Activated T-helper 17 cell treated with anti-CD3 and anti-CD28 coated beads, Interleukin-2, amount 50 U/mL, for 72 hours (primary cell): Measurements from ENCODE around the gene EVA1C. TPM values are rescaled to one million over a fixed set of nuclear protein-coding genes. Genes with fewer than 3 reads are reported as not detected.
"Not testable (repeated sequence)": the region's sequence is repeated elsewhere in the genome, so short reads cannot be mapped to it uniquely, and the experiment has no call there.

Source experiments
- ATAC-seq: fragments of 150-1000 bp; cut with Tn5 transposase; replicated peaks from 2 replicates; pipeline ENCODE4 v1.10.0; 2021; ENCODE audit warnings: mild to moderate bottlenecking, moderate library complexity
- H3K27ac Mint-ChIP-seq: one replicate; pipeline ENCODE4 v1.8.0; 2022; ENCODE audit warnings: mixed read lengths
- H3K27me3 Mint-ChIP-seq: one replicate; pipeline ENCODE4 v1.8.0; 2022; ENCODE audit warnings: mixed read lengths
- H3K36me3 Mint-ChIP-seq: one replicate; pipeline ENCODE4 v1.8.0; 2022; ENCODE audit warnings: low read depth, mild to moderate bottlenecking, mixed read lengths
- H3K4me1 Mint-ChIP-seq: one replicate; pipeline ENCODE4 v1.8.0; 2022; ENCODE audit warnings: mixed read lengths
- H3K4me3 Mint-ChIP-seq: one replicate; pipeline ENCODE4 v1.8.0; 2022; ENCODE audit warnings: mild to moderate bottlenecking, mixed read lengths
- H3K9me3 Mint-ChIP-seq: one replicate; pipeline ENCODE4 v1.8.0; 2022; ENCODE audit warnings: mixed read lengths
- total RNA-seq, 2 donors: library from RNA; stranded (reverse); gene quantifications; one replicate each; pipeline ENCODE4 v1.2.3, GENCODE V29; 2022

EVA1C gene
- total RNA-seq, 2 donors from 2014 or later = 10.0 to 13.1 TPM

GRCh38 chr21:32544697-32545096 is 132.2 kb downstream of the EVA1C start:
- peaks cover 10% of the 10 kb centered on the region for H3K4me1 Mint-ChIP-seq
- no peak overlapping the region for H3K4me3 Mint-ChIP-seq
- no peak for ATAC-seq
- no peak overlapping the region for H3K27ac Mint-ChIP-seq
- H3K36me3 Mint-ChIP-seq = no peaks in the 10 kb centered on the region
- H3K27me3 Mint-ChIP-seq = no peaks in the 10 kb centered on the region
- no peaks in the 10 kb centered on the region for H3K9me3 Mint-ChIP-seq

DNA sequence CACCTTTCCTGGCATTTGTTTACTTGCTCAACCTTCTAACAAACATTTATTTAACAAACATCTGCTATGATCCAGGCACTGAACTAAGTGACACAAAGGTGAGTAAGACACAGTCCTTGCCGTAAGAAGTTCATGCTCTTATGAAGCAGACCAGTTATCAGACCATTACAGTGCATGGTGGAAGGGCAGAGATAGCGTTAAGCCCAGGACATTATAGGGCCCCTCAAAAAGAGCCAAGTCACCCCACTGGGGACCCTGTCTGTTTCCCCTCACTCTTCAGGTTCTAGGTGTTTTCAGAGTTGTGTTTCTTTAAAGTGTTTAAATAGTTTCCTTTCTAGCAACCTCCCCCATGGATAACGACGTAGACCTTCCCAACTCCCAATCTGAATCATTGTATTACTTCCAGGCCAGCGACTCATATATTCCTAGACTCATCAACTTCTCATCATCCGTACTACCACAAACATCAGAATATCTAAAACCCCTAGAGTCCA is 133.5 kb downstream of the EVA1C start:
- ATAC-seq = peak; percentile 35
- Mint-ChIP-seq H3K36me3 (no peaks in the 10 kb centered on the region), H3K27ac (peak overlapping the region; percentile 9)

DNA sequence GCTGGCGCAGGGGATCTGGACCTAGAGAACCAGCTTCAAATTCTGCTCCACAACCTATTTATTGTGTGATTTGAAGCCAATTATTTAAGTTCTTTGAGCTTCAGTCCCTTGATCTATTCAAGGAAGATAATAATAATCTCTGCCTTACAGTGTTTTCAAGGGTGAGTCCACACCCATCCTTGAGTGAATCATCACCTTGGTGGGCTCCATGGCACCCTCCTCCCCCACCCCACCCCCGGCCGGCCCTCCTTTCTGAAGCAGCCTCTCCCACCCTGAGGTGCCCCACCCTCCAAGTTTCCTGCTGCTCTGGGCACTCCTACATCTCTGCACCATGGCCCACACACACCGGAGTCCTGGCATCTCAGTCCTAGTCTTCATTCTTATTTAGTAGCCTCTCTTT is 134.5 kb downstream of the EVA1C start:
- Mint-ChIP-seq H3K4me1 (peaks cover 10% of the 10 kb centered on the region), H3K36me3 (no peaks in the 10 kb centered on the region), H3K27ac (no peak overlapping the region), H3K4me3 (no peak overlapping the region), H3K9me3 (no peaks in the 10 kb centered on the region), H3K27me3 (no peaks in the 10 kb centered on the region)
- no peak for ATAC-seq

More for the DNA sequence above, 133.5 kb downstream of the EVA1C start:
- no peak overlapping the region for H3K4me3 Mint-ChIP-seq
- H3K9me3 Mint-ChIP-seq = no peaks in the 10 kb centered on the region
- no peaks in the 10 kb centered on the region for H3K27me3 Mint-ChIP-seq
- peaks cover 10% of the 10 kb centered on the region for H3K4me1 Mint-ChIP-seq

- no peaks in the 10 kb centered on the region for H3K9me3 Mint-ChIP-seq
Observed at GRCh38 chr21:32548978-32549377, 136.5 kb downstream of the EVA1C start.

DNA sequence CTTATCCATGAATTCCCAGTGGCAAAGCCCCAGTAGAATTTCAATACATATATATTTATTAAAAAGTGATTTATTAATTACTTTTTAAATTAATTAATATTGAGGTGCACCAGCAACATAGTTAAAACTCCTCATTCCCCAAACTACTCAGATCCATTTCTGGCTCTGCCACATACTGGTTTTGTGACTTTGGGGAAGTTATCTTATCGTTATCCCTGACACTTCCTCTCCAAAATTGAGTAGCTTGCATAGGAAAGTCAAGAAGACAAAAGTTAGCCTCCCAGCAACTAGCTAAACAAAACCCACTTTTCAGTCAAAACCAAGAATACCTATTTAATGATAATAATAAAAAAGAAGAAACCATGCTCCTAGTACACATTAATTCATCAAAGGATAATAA is 136.9 kb downstream of the EVA1C start:
- H3K36me3 Mint-ChIP-seq = no peaks in the 10 kb centered on the region
- no peak overlapping the region for H3K27ac Mint-ChIP-seq
- H3K27me3 Mint-ChIP-seq = no peaks in the 10 kb centered on the region
- no peak overlapping the region for H3K4me3 Mint-ChIP-seq
- no peak for ATAC-seq
- peaks cover 10% of the 10 kb centered on the region for H3K4me1 Mint-ChIP-seq
- no peaks in the 10 kb centered on the region for H3K9me3 Mint-ChIP-seq

More at GRCh38 chr21:32548978-32549377, 136.5 kb downstream of the EVA1C start:
- Mint-ChIP-seq H3K27ac (no peak overlapping the region), H3K27me3 (no peaks in the 10 kb centered on the region), H3K4me3 (no peak overlapping the region), H3K4me1 (peaks cover 10% of the 10 kb centered on the region), H3K36me3 (no peaks in the 10 kb centered on the region)
- ATAC-seq = no peak

DNA sequence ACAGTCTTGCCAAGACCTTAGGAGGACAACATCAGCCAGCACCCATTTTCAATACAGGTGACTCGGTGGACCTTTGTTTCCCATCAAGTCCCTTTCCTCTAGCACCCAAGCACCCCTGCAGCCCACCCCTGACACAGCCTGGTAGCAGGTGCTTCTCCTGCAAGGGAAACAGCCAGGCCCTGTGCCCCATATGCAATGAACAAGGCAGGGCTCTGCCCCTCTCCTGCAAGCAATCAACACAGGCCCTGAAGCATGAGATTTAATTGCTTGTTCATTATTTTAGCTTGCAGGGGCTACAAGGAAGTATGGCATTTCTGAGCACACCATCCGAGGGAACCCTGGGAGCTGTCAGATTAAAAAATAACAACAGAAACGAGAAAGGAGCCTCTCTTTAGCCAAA is 137.4 kb downstream of the EVA1C start:
- no peaks in the 10 kb centered on the region for H3K36me3 Mint-ChIP-seq
- peaks cover 10% of the 10 kb centered on the region for H3K4me1 Mint-ChIP-seq
- no peaks in the 10 kb centered on the region for H3K27me3 Mint-ChIP-seq
- no peak overlapping the region for H3K27ac Mint-ChIP-seq
- ATAC-seq = no peak
- H3K4me3 Mint-ChIP-seq = no peak overlapping the region
- H3K9me3 Mint-ChIP-seq = no peaks in the 10 kb centered on the region

DNA sequence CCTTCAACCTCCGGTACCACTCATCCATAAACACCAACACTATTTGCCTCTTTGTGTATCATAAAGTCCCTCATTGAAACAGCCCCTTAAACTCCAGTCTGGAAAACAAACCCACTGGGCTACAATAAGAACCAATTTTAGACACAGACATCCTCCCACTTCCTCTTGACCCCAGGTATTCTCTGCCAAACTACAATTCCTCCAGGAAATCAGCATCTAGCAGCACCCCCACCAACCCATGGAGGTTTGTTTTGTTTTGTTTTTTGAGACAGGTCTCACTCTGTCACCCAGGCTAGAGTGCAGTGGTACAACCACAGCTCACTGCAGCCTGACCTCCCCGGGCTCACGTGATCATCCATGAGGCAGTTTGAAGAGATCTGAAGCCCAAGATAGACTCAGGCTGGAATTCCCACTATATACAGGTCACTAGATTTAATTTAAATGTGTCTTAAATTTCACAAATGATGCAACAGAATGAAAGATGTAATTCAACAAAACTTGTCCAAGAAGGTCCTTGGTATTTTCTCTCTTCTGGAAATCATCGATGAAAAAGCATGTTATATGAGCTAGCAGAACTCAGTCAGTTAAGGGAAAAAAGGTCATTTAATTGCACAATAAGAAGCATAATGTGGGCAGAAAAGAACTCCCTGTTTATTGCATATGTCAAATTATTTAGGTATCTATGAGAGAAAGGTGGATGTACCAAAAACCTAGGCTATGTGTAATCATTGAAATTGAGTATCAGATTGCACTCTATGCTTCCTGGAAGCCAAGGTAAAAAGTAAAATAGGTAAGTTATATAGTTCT is 142.5 kb downstream of the EVA1C start:
- no peaks in the 10 kb centered on the region for H3K27me3 Mint-ChIP-seq
- H3K36me3 Mint-ChIP-seq = no peaks in the 10 kb centered on the region
- H3K27ac Mint-ChIP-seq = peak overlapping the region; percentile 7
- no peak overlapping the region for H3K4me3 Mint-ChIP-seq
- no peaks in the 10 kb centered on the region for H3K4me1 Mint-ChIP-seq
- no peak for ATAC-seq
- H3K9me3 Mint-ChIP-seq = no peaks in the 10 kb centered on the region

DNA sequence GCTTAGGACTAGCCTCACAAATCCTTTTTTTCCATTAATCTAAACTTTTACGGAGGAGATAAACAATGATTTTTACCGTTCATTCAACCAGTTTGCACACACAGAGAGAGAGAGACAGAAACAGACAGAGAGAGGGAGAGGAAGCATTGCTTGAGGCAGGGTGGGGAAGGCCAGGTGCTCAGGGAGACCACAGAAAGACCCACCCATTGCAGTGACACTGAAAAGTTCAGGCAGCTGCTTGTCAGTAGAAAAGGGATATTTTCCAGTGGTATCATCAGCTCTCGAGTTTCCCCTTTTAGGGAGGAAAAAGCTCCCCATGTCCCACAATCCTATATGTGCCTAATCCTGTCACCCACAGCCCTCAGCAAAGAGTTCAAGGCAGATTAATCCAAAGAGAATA is 145.6 kb downstream of the EVA1C start:
- Mint-ChIP-seq H3K27me3 (no peaks in the 10 kb centered on the region), H3K36me3 (no peaks in the 10 kb centered on the region), H3K4me1 (peaks cover 4% of the 10 kb centered on the region), H3K9me3 (no peaks in the 10 kb centered on the region), H3K27ac (peak overlapping the region; percentile 6), H3K4me3 (no peak overlapping the region)
- no peak for ATAC-seq

GRCh38 chr21:32559006-32559610 is 146.6 kb downstream of the EVA1C start:
- H3K27me3 Mint-ChIP-seq = no peaks in the 10 kb centered on the region
- no peak for ATAC-seq
- H3K4me1 Mint-ChIP-seq = peaks cover 4% of the 10 kb centered on the region
- no peak overlapping the region for H3K27ac Mint-ChIP-seq
- no peaks in the 10 kb centered on the region for H3K36me3 Mint-ChIP-seq
- no peak overlapping the region for H3K4me3 Mint-ChIP-seq
- H3K9me3 Mint-ChIP-seq = no peaks in the 10 kb centered on the region

GRCh38 chr21:32560896-32561295 is 148.4 kb downstream of the EVA1C start:
- no peak for ATAC-seq
- peaks cover 4% of the 10 kb centered on the region for H3K4me1 Mint-ChIP-seq
- H3K27ac Mint-ChIP-seq = no peak overlapping the region
- H3K4me3 Mint-ChIP-seq = no peak overlapping the region
- H3K36me3 Mint-ChIP-seq = peaks cover 6% of the 10 kb centered on the region
- no peaks in the 10 kb centered on the region for H3K27me3 Mint-ChIP-seq
- H3K9me3 Mint-ChIP-seq = no peaks in the 10 kb centered on the region

GRCh38 chr21:32561476-32561875 is 149.0 kb downstream of the EVA1C start:
- H3K4me3 Mint-ChIP-seq, H3K9me3 Mint-ChIP-seq, H3K27ac Mint-ChIP-seq, H3K27me3 Mint-ChIP-seq, ATAC-seq, H3K4me1 Mint-ChIP-seq: not testable (repeated sequence)
- peaks cover 12% of the 10 kb centered on the region for H3K36me3 Mint-ChIP-seq

DNA sequence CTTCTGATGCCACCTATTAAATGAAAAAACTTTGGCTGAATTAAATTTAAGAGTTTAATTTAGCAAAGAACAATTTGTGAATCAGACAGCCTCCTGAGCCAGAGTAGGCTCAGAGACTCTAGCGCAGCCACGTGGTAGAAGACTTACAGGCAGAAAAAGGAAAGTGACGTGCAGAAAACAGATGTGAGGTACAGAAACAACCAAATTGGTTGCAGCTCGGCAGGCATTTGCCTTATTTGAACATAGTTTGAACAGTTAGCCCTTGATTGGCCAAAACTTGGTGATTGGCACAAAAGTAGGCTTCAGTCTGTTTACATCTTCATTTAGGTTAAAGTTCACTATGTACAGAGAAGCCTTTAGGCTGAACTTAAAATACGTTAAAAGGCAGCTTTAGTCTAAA is 149.9 kb downstream of the EVA1C start:
- peak; percentile 28 for ATAC-seq
- Mint-ChIP-seq H3K27ac (peak overlapping the region; percentile 46), H3K27me3 (no peaks in the 10 kb centered on the region), H3K4me3 (peak overlapping the region; percentile 10), H3K9me3 (no peaks in the 10 kb centered on the region), H3K36me3 (peaks cover 17% of the 10 kb centered on the region), H3K4me1 (peaks cover 4% of the 10 kb centered on the region)

- ATAC-seq = no peak
- Mint-ChIP-seq H3K9me3 (no peaks in the 10 kb centered on the region), H3K27me3 (no peaks in the 10 kb centered on the region), H3K36me3 (peaks cover 17% of the 10 kb centered on the region), H3K4me3 (no peak overlapping the region), H3K27ac (no peak overlapping the region), H3K4me1 (peaks cover 4% of the 10 kb centered on the region)
Observed at GRCh38 chr21:32562915-32563314, 150.4 kb downstream of the EVA1C start.
